Transverse colon (tissue), 4 donors: ENCODE results near the gene RAB8B. TPM values are rescaled to one million over a fixed set of nuclear protein-coding genes. Genes with fewer than 3 reads are reported as not detected.

Source experiments
- DNase-seq: peaks from one replicate; pipeline ENCODE4 v3.0.0-alpha.2; 2019
- H3K27ac ChIP-seq, 4 donors: fragments of 200-600 bp; sonication (generic); 2 replicates each; pipeline ENCODE4 v1.5.1; 2016 to 2018; ENCODE audit warnings: inconsistent platforms in 4 of 4
- H3K27me3 ChIP-seq: fragments of 200-600 bp; sonication (generic); 2 replicates; pipeline ENCODE4 v1.5.1; 2017; ENCODE audit warnings: inconsistent platforms
- H3K36me3 ChIP-seq, 4 donors: fragments of 200-600 bp; sonication (generic); 2 replicates each; pipeline ENCODE4 v1.5.1; 2017 to 2019; ENCODE audit warnings: inconsistent platforms in 4 of 4
- H3K4me1 ChIP-seq, 4 donors: fragments of 200-600 bp; sonication (generic); 2 replicates each; pipeline ENCODE4 v1.5.1; 2017 to 2020; ENCODE audit warnings: inconsistent platforms in 4 of 4
- H3K4me3 ChIP-seq, 4 donors: fragments of 200-600 bp; sonication (generic); 1 replicate in 1 of 4; 2 replicates in 3 of 4; pipeline versions ENCODE4 v1.5.1 to v1.6.1; 2017 to 2019; ENCODE audit warnings: inconsistent platforms in 4 of 4
- H3K9me3 ChIP-seq, 2 donors: fragments of 200-600 bp; sonication (generic); 2 replicates each; pipeline ENCODE4 v1.5.1; 2017 to 2019; ENCODE audit warnings: inconsistent platforms in 2 of 2
- CTCF ChIP-seq, 5 experiments: fragments of 200-600 bp in 3 of 5; fragments of 450-650 bp in 2 of 5; sonication (generic) in 3 of 5; IDR thresholded peaks; 1 replicate in 2 of 5; 2 replicates in 3 of 5; pipeline ENCODE4 v1.5.1; 2016 to 2017; ENCODE audit warnings: antibody characterized with exemption in 5 of 5, inconsistent platforms in 3 of 5, mild to moderate bottlenecking in 2 of 5, moderate library complexity in 1 of 5
- EP300 ChIP-seq: sonication (generic); formaldehyde crosslinking; IDR thresholded peaks from one replicate; pipeline ENCODE4 v1.6.1; 2017; ENCODE audit warnings: antibody characterized with exemption, low read depth
- POLR2A ChIP-seq: fragments of 450-650 bp; IDR thresholded peaks from one replicate; pipeline ENCODE4 v1.6.1; 2016; ENCODE audit warnings: antibody characterized with exemption, mild to moderate bottlenecking, moderate library complexity
- POLR2AphosphoS5 ChIP-seq, 3 donors: sonication (generic); formaldehyde crosslinking; IDR thresholded peaks; one replicate each; pipeline ENCODE4 v1.6.1; 2016; ENCODE audit warnings: antibody characterized with exemption in 3 of 3
- WGBS, 2 donors: methylation state at CpG; one replicate each; pipeline ENCODE4 v1.1.5; 2018; ENCODE audit warnings: low coverage in 1 of 2; 5-methylcytosine and 5-hydroxymethylcytosine counted together
- in situ Hi-C, 4 donors: fragments of 200-750 bp; cut with MboI; loops; one replicate each; pipeline versions ENCODE4 v1.15.0 to v1.15.1; 2017; ENCODE audit warnings: low sequenced_read_pairs in 3 of 4, low pct_ligation_motif_present in 1 of 4, low pct_unique_long_range_greater_than_20kb in 1 of 4
- intact Hi-C: fragments of 100-400 bp; cut with DNase I; formaldehyde crosslinking; loops from one replicate; pipeline ENCODE4 v1.15.1; 2023; ENCODE audit warnings: low total_unique reads
- total RNA-seq, 4 donors: library from RNA; depleted of rRNA; stranded (reverse); fragments of >200 nt; gene quantifications; one replicate each; pipeline ENCODE4 v1.1.0, GENCODE V29; 2016

RAB8B gene
- total RNA-seq, 4 donors from 2014 or later = 3.2 to 25.4 (median 9.5) TPM

GRCh38 chr15:63181648-63182047 lies 7.8 kb upstream of the RAB8B start:
- H3K4me3 ChIP-seq = no peak overlapping the region
- in situ Hi-C loops (no loop called here), intact Hi-C loops (no loop called here)
- WGBS, 2 donors = 89 to 100% methylated on average over 1 to 2 of the region's 2 CpGs
- no peak overlapping the region for H3K27ac ChIP-seq
- no peaks in the 10 kb centered on the region for H3K27me3 ChIP-seq
- no peak for DNase-seq
- H3K4me1 ChIP-seq = no peaks in the 10 kb centered on the region
- no peaks in the 10 kb centered on the region for H3K9me3 ChIP-seq
- TF ChIP-seq POLR2AphosphoS5 (IDR thresholded peaks at IDR 0.05) (no peak), POLR2A (no peak), EP300 (no peak), CTCF (IDR thresholded peaks at IDR 0.05) (no peak)
- H3K36me3 ChIP-seq = no peaks in the 10 kb centered on the region

- 69 to 80% methylated on average over 2 of the region's 2 CpGs for whole genome bisulfite sequencing, 2 donors
- no peaks in the 10 kb centered on the region for H3K27me3 ChIP-seq
- no peaks in the 10 kb centered on the region for H3K36me3 ChIP-seq
- no peak for DNase-seq
- intact Hi-C loops = no loop called here
- no peaks in the 10 kb centered on the region for H3K9me3 ChIP-seq
- peaks cover 0 to 10% (median 5%) of the 10 kb centered on the region in 4 donors for H3K4me1 ChIP-seq
- in situ Hi-C loops = no loop called here
- no peak for TF ChIP-seq CTCF (IDR thresholded peaks at IDR 0.05)
- TF ChIP-seq POLR2A = no peak
- TF ChIP-seq EP300 = no peak
- TF ChIP-seq POLR2AphosphoS5 (IDR thresholded peaks at IDR 0.05) = no peak
- H3K27ac ChIP-seq = no peak overlapping the region
- H3K4me3 ChIP-seq = no peak overlapping the region
Measured at GRCh38 chr15:63185206-63185605, 4.2 kb upstream of the RAB8B start.

DNA sequence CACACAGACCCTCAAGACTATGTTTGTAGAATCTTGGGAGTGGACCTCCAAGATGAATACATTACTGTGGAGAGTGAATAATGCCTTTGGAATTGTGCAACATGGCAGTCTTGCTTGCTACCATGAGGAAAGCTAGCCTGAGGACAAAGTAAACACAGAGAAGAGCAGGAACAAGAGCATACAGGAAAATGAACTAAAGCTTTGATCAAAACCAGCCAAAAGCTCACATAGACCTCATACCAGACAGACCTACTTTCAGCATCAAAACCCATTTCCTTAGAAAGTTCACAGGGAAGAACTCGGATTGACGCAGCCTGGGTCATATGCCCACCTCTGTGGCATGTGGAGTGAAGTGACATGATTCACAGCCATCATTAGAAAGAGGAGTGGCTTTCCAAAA lies 3.3 kb upstream of the RAB8B start:
- Histone ChIP-seq H3K36me3 (no peaks in the 10 kb centered on the region), H3K27ac (no peak overlapping the region), H3K27me3 (no peaks in the 10 kb centered on the region), H3K4me3 (no peak overlapping the region), H3K9me3 (no peaks in the 10 kb centered on the region), H3K4me1 (peaks cover 0 to 16% (median 10%) of the 10 kb centered on the region in 4 donors)
- no peak for DNase-seq
- in situ Hi-C loops (no loop called here), intact Hi-C loops (no loop called here)
- TF ChIP-seq EP300 = no peak
- no peak for TF ChIP-seq POLR2A
- WGBS, 2 donors = 91 to 92% methylated on average over 2 of the region's 2 CpGs

DNA sequence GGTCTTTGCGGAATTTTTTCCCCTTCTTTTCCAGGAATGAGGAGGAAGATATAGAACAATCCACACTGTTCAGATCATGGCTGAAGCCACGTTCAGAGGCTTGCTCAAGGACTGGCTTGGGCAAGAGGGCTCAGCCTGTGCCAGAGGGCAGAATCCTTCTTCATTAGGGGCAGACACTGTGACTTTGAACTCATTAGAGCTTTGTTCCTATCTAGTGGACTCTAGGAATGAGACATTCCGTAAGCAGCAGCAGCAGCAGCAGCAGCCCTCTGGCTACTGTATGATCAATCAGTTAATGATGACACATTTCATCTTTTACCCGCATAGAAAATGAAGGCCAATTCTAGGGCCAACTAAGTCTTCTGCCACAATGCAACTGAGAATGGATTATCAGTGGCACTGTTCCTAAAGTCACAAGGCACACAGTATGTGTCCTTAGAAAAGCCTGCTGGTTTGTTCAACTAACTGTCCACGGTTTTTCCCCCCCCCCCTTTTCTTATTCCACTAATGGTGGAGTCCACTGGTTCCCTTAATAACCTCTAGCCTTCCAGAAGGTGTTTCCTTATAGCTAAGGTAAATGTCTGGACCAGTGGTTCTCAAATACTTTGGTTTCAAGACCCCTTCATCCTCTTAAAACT lies 1.7 kb upstream of the RAB8B start:
- H3K36me3 ChIP-seq = no peaks in the 10 kb centered on the region
- in situ Hi-C loops (no loop called here), intact Hi-C loops (no loop called here)
- WGBS, 2 donors = 77 to 88% methylated on average over 3 to 5 of the region's 5 CpGs
- H3K4me1 ChIP-seq = peaks cover 0 to 18% (median 16%) of the 10 kb centered on the region in 4 donors
- TF ChIP-seq POLR2A (no peak), CTCF (IDR thresholded peaks at IDR 0.05) (no peak), POLR2AphosphoS5 (IDR thresholded peaks at IDR 0.05) (no peak), EP300 (no peak)
- no peaks in the 10 kb centered on the region for H3K9me3 ChIP-seq
- no peak for DNase-seq
- H3K27ac ChIP-seq = no peak overlapping the region
- no peaks in the 10 kb centered on the region for H3K27me3 ChIP-seq
- H3K4me3 ChIP-seq = no peak overlapping the region
